Endodermal cell (in vitro differentiated cells): ENCODE measurements around the gene LRMDA. TPM values are rescaled to one million over a fixed set of nuclear protein-coding genes. Genes with fewer than 3 reads are reported as not detected.

Experiments
- DNase-seq: peaks from one replicate; pipeline ENCODE4 v3.0.0-alpha.2; 2017
- H3K27ac ChIP-seq: 2 replicates; pipeline ENCODE4 v1.5.1; 2013; ENCODE audit warnings: mild to moderate bottlenecking, low read depth, low read length, moderate library complexity
- H3K27me3 ChIP-seq: 2 replicates; pipeline ENCODE4 v1.6.1; 2013; ENCODE audit warnings: mild to moderate bottlenecking, low read length, moderate library complexity; ENCODE audit not compliant: insufficient read depth, control insufficient read depth, poor library complexity, severe bottlenecking
- H3K36me3 ChIP-seq: 2 replicates; pipeline ENCODE4 v1.7.0; 2013; ENCODE audit warnings: mild to moderate bottlenecking, low read length, moderate library complexity; ENCODE audit not compliant: control insufficient read depth, insufficient read depth
- H3K4me1 ChIP-seq: one replicate; pipeline ENCODE4 v1.7.0; 2013; ENCODE audit warnings: low read length; ENCODE audit not compliant: control insufficient read depth, insufficient read depth
- H3K4me3 ChIP-seq: 2 replicates; pipeline ENCODE4 v1.5.1; 2013; ENCODE audit warnings: mild to moderate bottlenecking, low read length, moderate library complexity
- H3K9ac ChIP-seq: 2 replicates; pipeline ENCODE4 v1.6.1; 2013; ENCODE audit warnings: mild to moderate bottlenecking, low read length, moderate library complexity; ENCODE audit not compliant: poor library complexity, severe bottlenecking; ENCODE audit errors: extremely low read depth
- H3K9me3 ChIP-seq: 2 replicates; pipeline ENCODE4 v1.6.1; 2013; ENCODE audit warnings: mild to moderate bottlenecking, low read length, moderate library complexity; ENCODE audit not compliant: control insufficient read depth
- H3K27ac Mint-ChIP-seq: 2 replicates; pipeline ENCODE4 v1.8.0; 2020; ENCODE audit warnings: mixed read lengths
- H3K27me3 Mint-ChIP-seq: 2 replicates; pipeline ENCODE4 v1.8.0; 2021; ENCODE audit warnings: mild to moderate bottlenecking, mixed read lengths; ENCODE audit not compliant: insufficient read depth
- H3K36me3 Mint-ChIP-seq: 2 replicates; pipeline ENCODE4 v1.8.0; 2020; ENCODE audit warnings: low read depth, mixed read lengths
- H3K4me1 Mint-ChIP-seq: 2 replicates; pipeline ENCODE4 v1.8.0; 2020; ENCODE audit warnings: mixed read lengths
- H3K4me3 Mint-ChIP-seq: 2 replicates; pipeline ENCODE4 v1.8.0; 2020; ENCODE audit warnings: mild to moderate bottlenecking, moderate library complexity, mixed read lengths
- H3K9me3 Mint-ChIP-seq: 2 replicates; pipeline ENCODE4 v1.8.0; 2020; ENCODE audit warnings: mild to moderate bottlenecking, mixed read lengths
- CTCF ChIP-seq: fragments of 200-600 bp; sonication (generic); conservative IDR thresholded peaks from 2 replicates; pipeline ENCODE4 v1.5.0; 2021; ENCODE audit warnings: antibody characterized with exemption, mild to moderate bottlenecking
- WGBS, 2 experiments: methylation state at CpG; one replicate each; pipeline versions ENCODE4 v1.1.5 to v1.1.7; 2013; ENCODE audit warnings: missing lambda C conversion rate in 2 of 2, mixed read lengths in 1 of 2; ENCODE audit not compliant: insufficient coverage in 1 of 2, insufficient read length in 1 of 2; 5-methylcytosine and 5-hydroxymethylcytosine counted together
- total RNA-seq, 2 donors: library from RNA; stranded (reverse); fragmentation: NEBNext Ultra II Directional in 1 of 2; extraction: Animal tissue kit (Norgen Biotek cat#: 25700) in 1 of 2; gene quantifications; 2 replicates in 1 of 2; 3 replicates in 1 of 2; pipeline ENCODE4 v1.2.1, GENCODE V29; 2021

Gene LRMDA
- total RNA-seq, 2 donors from 2014 or later = 1.7 to 5.1 TPM

GRCh38 chr10:76248649-76249200, 817.3 kb downstream of the LRMDA start:
- Histone ChIP-seq H3K9me3 (no peaks in the 10 kb centered on the region), H3K4me3 (no peak overlapping the region), H3K27ac (no peak overlapping the region), H3K9ac (no peak overlapping the region), H3K27me3 (peaks cover 10% of the 10 kb centered on the region), H3K4me1 (no peaks in the 10 kb centered on the region), H3K36me3 (no peaks in the 10 kb centered on the region)
- no peaks in the 10 kb centered on the region for H3K4me1 Mint-ChIP-seq
- DNase-seq = no peak
- H3K36me3 Mint-ChIP-seq = no peaks in the 10 kb centered on the region
- H3K9me3 Mint-ChIP-seq = peaks cover 6% of the 10 kb centered on the region
- peaks cover 14% of the 10 kb centered on the region for H3K27me3 Mint-ChIP-seq
- WGBS, 2 experiments = 100% methylated on average over 1 of the region's 1 CpG; no CpG with 5 or more reads in 1 of the 2 experiments
- H3K27ac Mint-ChIP-seq = no peak overlapping the region
- TF ChIP-seq CTCF = no peak
- H3K4me3 Mint-ChIP-seq = no peak overlapping the region

- 84 to 94% methylated on average over 7 to 11 of the region's 11 CpGs for WGBS, 2 experiments
- H3K27me3 Mint-ChIP-seq = peaks cover 5% of the 10 kb centered on the region
- no peak overlapping the region for H3K27ac Mint-ChIP-seq
- H3K4me3 ChIP-seq = no peak overlapping the region
- H3K27me3 ChIP-seq = no peaks in the 10 kb centered on the region
- no peaks in the 10 kb centered on the region for H3K4me1 ChIP-seq
- TF ChIP-seq CTCF = no peak
- DNase-seq = no peak
- H3K27ac ChIP-seq = peak overlapping the region; percentile 1
- no peaks in the 10 kb centered on the region for H3K36me3 Mint-ChIP-seq
- H3K4me3 Mint-ChIP-seq = no peak overlapping the region
- H3K9me3 ChIP-seq = no peaks in the 10 kb centered on the region
- no peaks in the 10 kb centered on the region for H3K4me1 Mint-ChIP-seq
- H3K36me3 ChIP-seq = no peaks in the 10 kb centered on the region
- H3K9me3 Mint-ChIP-seq = no peaks in the 10 kb centered on the region
- H3K9ac ChIP-seq = no peak overlapping the region
These were observed 820.6 kb downstream of the LRMDA start for GRCh38 chr10:76251841-76252671.

- Mint-ChIP-seq H3K4me3 (no peak overlapping the region), H3K27ac (no peak overlapping the region), H3K9me3 (no peaks in the 10 kb centered on the region), H3K36me3 (no peaks in the 10 kb centered on the region), H3K4me1 (no peaks in the 10 kb centered on the region), H3K27me3 (peaks cover 1% of the 10 kb centered on the region)
- Histone ChIP-seq H3K9me3 (no peaks in the 10 kb centered on the region), H3K4me3 (no peak overlapping the region), H3K27ac (no peak overlapping the region), H3K36me3 (no peaks in the 10 kb centered on the region), H3K4me1 (no peaks in the 10 kb centered on the region), H3K27me3 (no peaks in the 10 kb centered on the region), H3K9ac (no peak overlapping the region)
- TF ChIP-seq CTCF = no peak
- DNase-seq = no peak
- WGBS, 2 experiments = 91% methylated on average over 4 to 7 of the region's 7 CpGs
These were observed 821.3 kb downstream of the LRMDA start for GRCh38 chr10:76252733-76253132.
